H9 (cell line): ENCODE measurements around the gene ERGIC3. TPM values are rescaled to one million over a fixed set of nuclear protein-coding genes. Genes with fewer than 3 reads are reported as not detected.
A peak's percentile ranks its signal among the peaks of the same experiment; 100 is the strongest.

Source experiments
- DNase-seq: peaks from one replicate; pipeline ENCODE4 v3.0.0-alpha.2; 2017
- H2AFZ ChIP-seq: one replicate; pipeline ENCODE4 v1.6.1; 2013; ENCODE audit warnings: mild to moderate bottlenecking, low read length, control low read depth, moderate library complexity
- H2AK5ac ChIP-seq: 2 replicates; pipeline ENCODE4 v1.6.1; 2013; ENCODE audit warnings: low read length, control low read depth, mixed read lengths; ENCODE audit not compliant: insufficient read length
- H2BK120ac ChIP-seq: one replicate; pipeline ENCODE4 v1.6.1; 2013; ENCODE audit warnings: low read depth, mild to moderate bottlenecking, low read length, control low read depth, inconsistent platforms; ENCODE audit not compliant: poor library complexity, severe bottlenecking
- H2BK12ac ChIP-seq: 2 replicates; pipeline ENCODE4 v1.6.1; 2013; ENCODE audit warnings: low read length, control low read depth, mixed read lengths, low read depth; ENCODE audit not compliant: insufficient read length
- H2BK15ac ChIP-seq: 2 replicates; pipeline ENCODE4 v1.6.1; 2013; ENCODE audit warnings: low read depth, low read length, control low read depth
- H2BK20ac ChIP-seq: one replicate; pipeline ENCODE4 v1.6.1; 2013; ENCODE audit warnings: low read depth, mild to moderate bottlenecking, low read length, control low read depth, inconsistent platforms; ENCODE audit not compliant: poor library complexity, severe bottlenecking
- H2BK5ac ChIP-seq: 2 replicates; pipeline ENCODE4 v1.6.1; 2013; ENCODE audit warnings: low read length, control low read depth, mixed read lengths; ENCODE audit not compliant: insufficient read length
- H3K14ac ChIP-seq: 2 replicates; pipeline ENCODE4 v1.6.1; 2013; ENCODE audit warnings: low read length, control low read depth; ENCODE audit not compliant: insufficient read depth
- H3K18ac ChIP-seq: 2 replicates; pipeline ENCODE4 v1.6.1; 2013; ENCODE audit warnings: low read depth, mild to moderate bottlenecking, mixed read lengths, low read length, control low read depth; ENCODE audit not compliant: insufficient read length
- H3K23ac ChIP-seq: 2 replicates; pipeline ENCODE4 v1.6.1; 2013; ENCODE audit warnings: low read length, control low read depth, mixed read lengths, low read depth; ENCODE audit not compliant: insufficient read length
- H3K23me2 ChIP-seq: 2 replicates; pipeline ENCODE4 v1.6.1; 2013; ENCODE audit warnings: low read depth, mild to moderate bottlenecking, mixed read lengths, low read length, control low read depth; ENCODE audit not compliant: insufficient read length, poor library complexity, severe bottlenecking
- H3K27ac ChIP-seq: 2 replicates; pipeline ENCODE4 v1.5.1; 2013; ENCODE audit warnings: low read length, control low read depth, mixed read lengths, low read depth; ENCODE audit not compliant: insufficient read length
- H3K27me3 ChIP-seq: 2 replicates; pipeline ENCODE4 v1.6.1; 2013; ENCODE audit warnings: low read length, control low read depth, inconsistent platforms; ENCODE audit not compliant: insufficient read depth
- H3K4ac ChIP-seq: 2 replicates; pipeline ENCODE4 v1.6.1; 2013; ENCODE audit warnings: low read depth, mild to moderate bottlenecking, control low read depth, inconsistent platforms, low read length, moderate library complexity
- H3K4me1 ChIP-seq: 2 replicates; pipeline ENCODE4 v1.6.1; 2013; ENCODE audit warnings: low read length, control low read depth, inconsistent platforms; ENCODE audit not compliant: insufficient read depth
- H3K4me2 ChIP-seq: 2 replicates; pipeline ENCODE4 v1.6.1; 2013; ENCODE audit warnings: low read length, control low read depth, mixed read lengths; ENCODE audit not compliant: insufficient read length, insufficient read depth
- H3K56ac ChIP-seq: 2 replicates; pipeline ENCODE4 v1.6.1; 2013; ENCODE audit warnings: low read depth, mild to moderate bottlenecking, mixed read lengths, low read length, control low read depth; ENCODE audit not compliant: insufficient read length
- H3K79me1 ChIP-seq: 2 replicates; pipeline ENCODE4 v1.6.1; 2013; ENCODE audit warnings: low read depth, mild to moderate bottlenecking, moderate library complexity, low read length, control low read depth, inconsistent platforms; ENCODE audit not compliant: insufficient read depth, poor library complexity, severe bottlenecking
- H3K79me2 ChIP-seq: 2 replicates; pipeline ENCODE4 v1.6.1; 2013; ENCODE audit warnings: low read length, control low read depth, inconsistent platforms; ENCODE audit not compliant: insufficient read depth
- H3K9ac ChIP-seq: 2 replicates; pipeline ENCODE4 v1.6.1; 2013; ENCODE audit warnings: low read length, control low read depth, mixed read lengths; ENCODE audit not compliant: insufficient read length; ENCODE audit errors: extremely low read depth
- H3K9me3 ChIP-seq: one replicate; pipeline ENCODE4 v1.6.1; 2013; ENCODE audit warnings: low read depth, low read length, inconsistent platforms; ENCODE audit not compliant: control insufficient read depth
- H3T11ph ChIP-seq: one replicate; pipeline ENCODE4 v1.6.1; 2013; ENCODE audit warnings: mild to moderate bottlenecking, low read length, control low read depth, inconsistent platforms
- H4K20me1 ChIP-seq: one replicate; pipeline ENCODE4 v1.6.1; 2013; ENCODE audit not compliant: control insufficient read depth, insufficient read length, insufficient read depth
- H4K5ac ChIP-seq: 2 replicates; pipeline ENCODE4 v1.6.1; 2013; ENCODE audit warnings: low read depth, mild to moderate bottlenecking, mixed read lengths, low read length, control low read depth; ENCODE audit not compliant: insufficient read length
- H4K8ac ChIP-seq: replicated peaks from 2 replicates; pipeline ENCODE4 v1.6.1; 2013; ENCODE audit warnings: low read length, control low read depth, mixed read lengths, low read depth; ENCODE audit not compliant: insufficient read length
- H4K91ac ChIP-seq: 2 replicates; pipeline ENCODE4 v1.6.1; 2013; ENCODE audit warnings: low read depth, mild to moderate bottlenecking, moderate library complexity, mixed read lengths, low read length, control low read depth; ENCODE audit not compliant: insufficient read length
- H3K27ac Mint-ChIP-seq, 3 experiments: 2 replicates in 2 of 3; 3 replicates in 1 of 3; pipeline ENCODE4 v1.8.0; 2020 to 2021; ENCODE audit warnings: mixed read lengths in 3 of 3, mild to moderate bottlenecking in 1 of 3, moderate library complexity in 1 of 3
- H3K27me3 Mint-ChIP-seq: 2 replicates; pipeline ENCODE4 v1.8.0; 2021; ENCODE audit warnings: low read depth, mild to moderate bottlenecking, moderate library complexity, mixed read lengths
- H3K36me3 Mint-ChIP-seq, 3 experiments: 2 replicates in 2 of 3; 3 replicates in 1 of 3; pipeline ENCODE4 v1.8.0; 2020 to 2021; ENCODE audit warnings: low read depth in 3 of 3, mixed read lengths in 3 of 3; ENCODE audit not compliant: insufficient read depth in 1 of 3
- H3K4me1 Mint-ChIP-seq, 2 experiments: 2 replicates each; pipeline ENCODE4 v1.8.0; 2020; ENCODE audit warnings: mixed read lengths in 2 of 2
- H3K4me3 Mint-ChIP-seq, 2 experiments: 2 replicates in 1 of 2; 3 replicates in 1 of 2; pipeline ENCODE4 v1.8.0; 2020 to 2021; ENCODE audit warnings: mild to moderate bottlenecking in 2 of 2, mixed read lengths in 2 of 2, moderate library complexity in 1 of 2
- H3K9me3 Mint-ChIP-seq, 2 experiments: 2 replicates in 1 of 2; 3 replicates in 1 of 2; pipeline ENCODE4 v1.8.0; 2020; ENCODE audit warnings: mild to moderate bottlenecking in 2 of 2, mixed read lengths in 2 of 2, moderate library complexity in 1 of 2
- CTCF ChIP-seq: fragments of 200-600 bp; sonication (generic); conservative IDR thresholded peaks from 3 replicates; pipeline ENCODE4 v1.8.0; 2021; ENCODE audit warnings: antibody characterized with exemption, mild to moderate bottlenecking
- WGBS: extraction: QIAGEN DNeasy Blood & Tissue Kit; methylation state at CpG from one replicate; pipeline ENCODE4 v1.1.7; 2013; ENCODE audit warnings: missing lambda C conversion rate, low lambda C conversion rate, mixed read lengths; ENCODE audit not compliant: insufficient read length; ENCODE audit errors: extremely low coverage; 5-methylcytosine and 5-hydroxymethylcytosine counted together
- total RNA-seq: library from RNA; stranded (reverse); gene quantifications from 2 replicates; pipeline ENCODE4 v1.2.1, GENCODE V29; 2021

ERGIC3 gene
- total RNA-seq, 1 experiment from 2014 or later = 188 TPM

GRCh38 chr20:35568645-35569044 is 26.8 kb downstream of the ERGIC3 start:
- Mint-ChIP-seq H3K27ac (no peak overlapping the region), H3K4me3 (no peak overlapping the region), H3K4me1 (peaks cover 0 to 4% of the 10 kb centered on the region in 2 experiments; a peak in 2 of 4 replicates), H3K27me3 (peaks cover 3% of the 10 kb centered on the region), H3K36me3 (peaks cover 0 to 5% (median 1%) of the 10 kb centered on the region in 3 experiments; a peak in 3 of 7 replicates), H3K9me3 (peaks cover 5 to 6% of the 10 kb centered on the region in 2 experiments; a peak in 3 of 5 replicates)
- H4K8ac ChIP-seq = no peak overlapping the region
- WGBS = no CpG with 5 or more reads among the region's 2 CpGs
- no peak overlapping the region for H3K4me2 ChIP-seq
- no peak overlapping the region for H2AK5ac ChIP-seq
- no peak overlapping the region for H3K14ac ChIP-seq
- H3K9me3 ChIP-seq = no peaks in the 10 kb centered on the region
- H2BK5ac ChIP-seq = no peak overlapping the region
- H3T11ph ChIP-seq = no peak overlapping the region
- H3K23ac ChIP-seq = no peak overlapping the region
- no peaks in the 10 kb centered on the region for H3K79me2 ChIP-seq
- H2BK20ac ChIP-seq = no peak overlapping the region
- no peak overlapping the region for H3K27ac ChIP-seq
- H3K18ac ChIP-seq = no peak overlapping the region
- peak; percentile 64 for TF ChIP-seq CTCF
- DNase-seq = peak; percentile 69
- no peak overlapping the region for H2BK15ac ChIP-seq
- H4K5ac ChIP-seq = no peak overlapping the region
- H2AFZ ChIP-seq = no peak overlapping the region
- H3K4ac ChIP-seq = no peak overlapping the region
- no peaks in the 10 kb centered on the region for H4K20me1 ChIP-seq
- no peak overlapping the region for H3K56ac ChIP-seq
- no peak overlapping the region for H2BK12ac ChIP-seq
- no peak overlapping the region for H2BK120ac ChIP-seq
- H4K91ac ChIP-seq = no peak overlapping the region
- H3K4me1 ChIP-seq = no peaks in the 10 kb centered on the region
- no peaks in the 10 kb centered on the region for H3K79me1 ChIP-seq
- no peaks in the 10 kb centered on the region for H3K23me2 ChIP-seq
- no peaks in the 10 kb centered on the region for H3K27me3 ChIP-seq
- H3K9ac ChIP-seq = no peak overlapping the region
